H1 (cell line): ENCODE measurements around the gene PDE2A. TPM values are rescaled to one million over a fixed set of nuclear protein-coding genes. Genes with fewer than 3 reads are reported as not detected.

Source experiments
- TAF7 ChIP-seq: optimal IDR thresholded peaks from 2 replicates; pipeline ENCODE3; 2011; ENCODE audit warnings: low read depth, mild to moderate bottlenecking, inconsistent platforms, low read length, moderate library complexity, borderline replicate concordance
- polyA plus RNA-seq, 7 experiments: library from polyadenylated mRNA; depleted of rRNA in 3 of 7; stranded (reverse) in 5 of 7; unstranded in 2 of 7; fragments of >200 nt in 5 of 7; fragments of 200-250 nt in 2 of 7; gene quantifications; 1 replicate in 5 of 7; 2 replicates in 1 of 7; 4 replicates in 1 of 7; pipeline versions ENCODE4 v1.2.1 to v1.2.3, GENCODE V29; 2011 to 2013; ENCODE audit warnings: missing spikeins in 2 of 7, mixed read lengths in 2 of 7
- total RNA-seq: library from RNA; stranded (reverse); fragmentation: NEBNext Ultra II Directional; extraction: Animal tissue kit (Norgen Biotek cat#: 25700); gene quantifications from 2 replicates; pipeline ENCODE4 v1.2.1, GENCODE V29; 2021
- TF ChIP-seq, protein P1 (sequence below): IDR thresholded peaks from 2 replicates; pipeline ENCODE4 v1.6.1; 2011; ENCODE audit warnings: low read length, improper control_type of control experiment

PDE2A gene
- total and polyA plus RNA-seq, 2 of the 8 experiments (the other 6 are each of a cell fraction or from before 2014, with no cell fraction given): 3.4 to 7.1 TPM

DNA sequence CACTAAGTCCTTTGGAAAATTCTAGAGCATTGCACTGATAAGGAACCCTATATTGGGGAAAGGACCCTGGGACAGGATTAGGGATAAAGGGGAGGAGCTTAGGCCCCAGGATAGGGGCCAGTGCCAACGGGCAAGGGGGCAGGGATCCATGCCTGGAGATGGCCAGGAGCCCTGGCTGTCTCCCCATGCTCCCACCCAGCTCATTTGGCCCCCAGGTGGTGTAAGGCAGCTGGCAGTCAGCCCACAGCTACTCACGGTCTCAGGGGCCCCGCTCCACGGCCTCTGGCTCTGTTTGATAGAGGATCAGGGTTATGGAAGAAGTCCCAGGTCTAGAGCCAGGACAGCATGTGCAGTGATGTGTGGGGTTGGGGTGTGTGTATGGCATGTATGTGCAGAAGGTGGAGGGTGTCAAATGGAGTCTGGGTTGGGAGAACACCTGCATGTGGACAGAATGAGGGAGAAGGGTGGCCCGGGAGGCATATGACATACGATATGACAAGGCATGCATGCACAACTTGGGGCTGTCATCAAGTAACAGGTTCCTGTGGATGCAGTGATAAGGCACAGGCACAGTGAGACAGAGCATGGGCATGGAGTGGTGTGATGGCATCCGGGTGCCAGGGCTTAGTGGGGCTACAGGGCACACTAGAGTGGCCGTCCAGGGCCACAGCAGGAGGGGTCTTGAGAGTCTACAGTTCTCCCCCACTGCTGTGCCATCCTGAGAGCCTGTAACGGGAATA is 18.4 kb upstream of the PDE2A start (continued):
- TF ChIP-seq, protein P1, sequence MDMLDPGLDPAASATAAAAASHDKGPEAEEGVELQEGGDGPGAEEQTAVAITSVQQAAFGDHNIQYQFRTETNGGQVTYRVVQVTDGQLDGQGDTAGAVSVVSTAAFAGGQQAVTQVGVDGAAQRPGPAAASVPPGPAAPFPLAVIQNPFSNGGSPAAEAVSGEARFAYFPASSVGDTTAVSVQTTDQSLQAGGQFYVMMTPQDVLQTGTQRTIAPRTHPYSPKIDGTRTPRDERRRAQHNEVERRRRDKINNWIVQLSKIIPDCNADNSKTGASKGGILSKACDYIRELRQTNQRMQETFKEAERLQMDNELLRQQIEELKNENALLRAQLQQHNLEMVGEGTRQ: no peak
- no peak for TF ChIP-seq TAF7
